OCI-LY3 (cell line): Measurements from ENCODE around the gene RGS4.

Experiments used
- EZH2phosphoT487 ChIP-seq: fragments of 200-600 bp; shearing (Covaris generic); IDR thresholded peaks from 2 replicates; pipeline ENCODE4 v1.6.1; 2018; ENCODE audit warnings: antibody characterized with exemption, mixed run types, low read depth
- TF ChIP-seq, protein P1 (sequence below): fragments of 200-600, 300-600 bp; sonication (generic); IDR thresholded peaks from 2 replicates; pipeline ENCODE4 v1.5.1; 2014; ENCODE audit warnings: antibody characterized with exemption, low read length, low read depth

DNA sequence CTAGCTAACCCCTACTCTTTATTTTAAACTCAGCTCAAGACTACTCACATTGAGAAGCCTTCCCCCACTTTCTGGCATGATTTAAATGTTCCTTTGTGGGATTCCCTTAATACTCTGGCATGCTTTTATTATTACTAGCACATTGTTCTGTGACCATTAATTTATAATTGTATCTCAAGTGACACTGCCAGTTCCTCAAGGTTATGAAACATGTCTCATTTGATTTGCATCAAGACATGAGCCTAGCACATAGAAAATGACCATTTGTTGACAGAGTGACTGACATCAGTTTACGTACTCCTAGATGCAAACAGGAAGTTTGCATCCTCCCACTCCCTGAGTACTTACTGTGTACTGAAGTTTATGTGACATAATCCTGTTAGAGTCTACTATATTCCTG is 15.2 kb downstream of the RGS4 start:
- TF ChIP-seq, protein P1, sequence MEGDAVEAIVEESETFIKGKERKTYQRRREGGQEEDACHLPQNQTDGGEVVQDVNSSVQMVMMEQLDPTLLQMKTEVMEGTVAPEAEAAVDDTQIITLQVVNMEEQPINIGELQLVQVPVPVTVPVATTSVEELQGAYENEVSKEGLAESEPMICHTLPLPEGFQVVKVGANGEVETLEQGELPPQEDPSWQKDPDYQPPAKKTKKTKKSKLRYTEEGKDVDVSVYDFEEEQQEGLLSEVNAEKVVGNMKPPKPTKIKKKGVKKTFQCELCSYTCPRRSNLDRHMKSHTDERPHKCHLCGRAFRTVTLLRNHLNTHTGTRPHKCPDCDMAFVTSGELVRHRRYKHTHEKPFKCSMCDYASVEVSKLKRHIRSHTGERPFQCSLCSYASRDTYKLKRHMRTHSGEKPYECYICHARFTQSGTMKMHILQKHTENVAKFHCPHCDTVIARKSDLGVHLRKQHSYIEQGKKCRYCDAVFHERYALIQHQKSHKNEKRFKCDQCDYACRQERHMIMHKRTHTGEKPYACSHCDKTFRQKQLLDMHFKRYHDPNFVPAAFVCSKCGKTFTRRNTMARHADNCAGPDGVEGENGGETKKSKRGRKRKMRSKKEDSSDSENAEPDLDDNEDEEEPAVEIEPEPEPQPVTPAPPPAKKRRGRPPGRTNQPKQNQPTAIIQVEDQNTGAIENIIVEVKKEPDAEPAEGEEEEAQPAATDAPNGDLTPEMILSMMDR, result no peak
- no peak for TF ChIP-seq EZH2phosphoT487
